Omental fat pad (tissue), 4 donors: ENCODE results near the gene NTSR2. TPM values are rescaled to one million over a fixed set of nuclear protein-coding genes. Genes with fewer than 3 reads are reported as not detected.

Experiments
- ATAC-seq: fragments of 150-250 bp; one replicate; pipeline ENCODE4 v1.9.1; 2016; ENCODE audit warnings: mild to moderate bottlenecking, moderate library complexity; ENCODE audit not compliant: low FRiP score
- DNase-seq: peaks from one replicate; pipeline ENCODE4 v3.0.0-alpha.2; 2019; ENCODE audit warnings: low spot score
- CTCF ChIP-seq, 3 donors: fragments of 450-650 bp; IDR thresholded peaks; one replicate each; pipeline ENCODE4 v1.5.1; 2016 to 2017; ENCODE audit warnings: antibody characterized with exemption in 3 of 3, mild to moderate bottlenecking in 3 of 3, moderate library complexity in 2 of 3
- total RNA-seq, 4 donors: library from RNA; depleted of rRNA; stranded (reverse); fragments of >200 nt; gene quantifications; one replicate each; pipeline ENCODE4 v1.1.0, GENCODE V29; 2016

NTSR2 gene
- total RNA-seq, 4 donors from 2014 or later = 0.28 to 1.6 TPM; not detected in 2

- ATAC-seq = no peak
- TF ChIP-seq CTCF (IDR thresholded peaks at IDR 0.05) = no peak
- DNase-seq = no peak
Observed at GRCh38 chr2:11713815-11714214, 43.8 kb upstream of the NTSR2 start.

- no peak for TF ChIP-seq CTCF (IDR thresholded peaks at IDR 0.05)
- DNase-seq (no peak), ATAC-seq (no peak)
Observed at GRCh38 chr2:11712866-11713265, 42.9 kb upstream of the NTSR2 start.

GRCh38 chr2:11711751-11712150 is 41.8 kb upstream of the NTSR2 start:
- ATAC-seq (no peak), DNase-seq (no peak)
- no peak for TF ChIP-seq CTCF (IDR thresholded peaks at IDR 0.05)

GRCh38 chr2:11711354-11711716 is 41.3 kb upstream of the NTSR2 start:
- no peak for TF ChIP-seq CTCF (IDR thresholded peaks at IDR 0.05)
- ATAC-seq (no peak), DNase-seq (no peak)

GRCh38 chr2:11710632-11711353 is 40.8 kb upstream of the NTSR2 start:
- no peak for TF ChIP-seq CTCF (IDR thresholded peaks at IDR 0.05)
- DNase-seq (no peak), ATAC-seq (no peak)

- TF ChIP-seq CTCF (IDR thresholded peaks at IDR 0.05) = no peak
- ATAC-seq = peak; percentile 93
- DNase-seq = no peak
Observed at GRCh38 chr2:11710210-11710609, 40.2 kb upstream of the NTSR2 start.

DNA sequence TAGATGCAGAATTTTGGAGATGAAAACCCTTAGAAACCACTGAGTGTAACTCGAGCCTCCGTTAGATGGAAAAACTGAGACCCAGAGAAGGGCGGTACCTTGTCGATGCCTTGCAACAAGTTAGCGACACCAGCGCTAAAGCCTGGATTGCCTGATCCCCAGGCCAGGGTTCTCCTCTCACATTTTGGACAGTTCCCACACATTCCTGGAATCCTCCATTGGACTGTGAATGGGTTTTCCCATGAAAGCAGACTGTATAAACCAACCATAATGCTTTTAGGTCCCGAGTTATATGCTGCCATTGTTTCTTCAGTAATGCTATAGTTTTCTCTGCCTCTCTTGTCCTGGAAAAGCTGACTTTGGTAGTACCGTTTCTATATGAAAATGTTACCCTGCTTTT is 39.3 kb upstream of the NTSR2 start:
- DNase-seq (no peak), ATAC-seq (no peak)
- no peak for TF ChIP-seq CTCF (IDR thresholded peaks at IDR 0.05)
